H9 (cell line): ENCODE measurements around the gene CEACAM6. TPM values are rescaled to one million over a fixed set of nuclear protein-coding genes. Genes with fewer than 3 reads are reported as not detected.

Experiments
- DNase-seq: peaks from one replicate; pipeline ENCODE4 v3.0.0-alpha.2; 2017
- H2AFZ ChIP-seq: one replicate; pipeline ENCODE4 v1.6.1; 2013; ENCODE audit warnings: mild to moderate bottlenecking, low read length, control low read depth, moderate library complexity
- H2AK5ac ChIP-seq: 2 replicates; pipeline ENCODE4 v1.6.1; 2013; ENCODE audit warnings: low read length, control low read depth, mixed read lengths; ENCODE audit not compliant: insufficient read length
- H2BK120ac ChIP-seq: one replicate; pipeline ENCODE4 v1.6.1; 2013; ENCODE audit warnings: low read depth, mild to moderate bottlenecking, low read length, control low read depth, inconsistent platforms; ENCODE audit not compliant: poor library complexity, severe bottlenecking
- H2BK12ac ChIP-seq: 2 replicates; pipeline ENCODE4 v1.6.1; 2013; ENCODE audit warnings: low read length, control low read depth, mixed read lengths, low read depth; ENCODE audit not compliant: insufficient read length
- H2BK15ac ChIP-seq: 2 replicates; pipeline ENCODE4 v1.6.1; 2013; ENCODE audit warnings: low read depth, low read length, control low read depth
- H2BK20ac ChIP-seq: one replicate; pipeline ENCODE4 v1.6.1; 2013; ENCODE audit warnings: low read depth, mild to moderate bottlenecking, low read length, control low read depth, inconsistent platforms; ENCODE audit not compliant: poor library complexity, severe bottlenecking
- H2BK5ac ChIP-seq: 2 replicates; pipeline ENCODE4 v1.6.1; 2013; ENCODE audit warnings: low read length, control low read depth, mixed read lengths; ENCODE audit not compliant: insufficient read length
- H3K14ac ChIP-seq: 2 replicates; pipeline ENCODE4 v1.6.1; 2013; ENCODE audit warnings: low read length, control low read depth; ENCODE audit not compliant: insufficient read depth
- H3K18ac ChIP-seq: 2 replicates; pipeline ENCODE4 v1.6.1; 2013; ENCODE audit warnings: low read depth, mild to moderate bottlenecking, mixed read lengths, low read length, control low read depth; ENCODE audit not compliant: insufficient read length
- H3K23ac ChIP-seq: 2 replicates; pipeline ENCODE4 v1.6.1; 2013; ENCODE audit warnings: low read length, control low read depth, mixed read lengths, low read depth; ENCODE audit not compliant: insufficient read length
- H3K23me2 ChIP-seq: 2 replicates; pipeline ENCODE4 v1.6.1; 2013; ENCODE audit warnings: low read depth, mild to moderate bottlenecking, mixed read lengths, low read length, control low read depth; ENCODE audit not compliant: insufficient read length, poor library complexity, severe bottlenecking
- H3K27ac ChIP-seq: 2 replicates; pipeline ENCODE4 v1.5.1; 2013; ENCODE audit warnings: low read length, control low read depth, mixed read lengths, low read depth; ENCODE audit not compliant: insufficient read length
- H3K27me3 ChIP-seq: 2 replicates; pipeline ENCODE4 v1.6.1; 2013; ENCODE audit warnings: low read length, control low read depth, inconsistent platforms; ENCODE audit not compliant: insufficient read depth
- H3K4ac ChIP-seq: 2 replicates; pipeline ENCODE4 v1.6.1; 2013; ENCODE audit warnings: low read depth, mild to moderate bottlenecking, control low read depth, inconsistent platforms, low read length, moderate library complexity
- H3K4me1 ChIP-seq: 2 replicates; pipeline ENCODE4 v1.6.1; 2013; ENCODE audit warnings: low read length, control low read depth, inconsistent platforms; ENCODE audit not compliant: insufficient read depth
- H3K4me2 ChIP-seq: 2 replicates; pipeline ENCODE4 v1.6.1; 2013; ENCODE audit warnings: low read length, control low read depth, mixed read lengths; ENCODE audit not compliant: insufficient read length, insufficient read depth
- H3K56ac ChIP-seq: 2 replicates; pipeline ENCODE4 v1.6.1; 2013; ENCODE audit warnings: low read depth, mild to moderate bottlenecking, mixed read lengths, low read length, control low read depth; ENCODE audit not compliant: insufficient read length
- H3K79me1 ChIP-seq: 2 replicates; pipeline ENCODE4 v1.6.1; 2013; ENCODE audit warnings: low read depth, mild to moderate bottlenecking, moderate library complexity, low read length, control low read depth, inconsistent platforms; ENCODE audit not compliant: insufficient read depth, poor library complexity, severe bottlenecking
- H3K79me2 ChIP-seq: 2 replicates; pipeline ENCODE4 v1.6.1; 2013; ENCODE audit warnings: low read length, control low read depth, inconsistent platforms; ENCODE audit not compliant: insufficient read depth
- H3K9ac ChIP-seq: 2 replicates; pipeline ENCODE4 v1.6.1; 2013; ENCODE audit warnings: low read length, control low read depth, mixed read lengths; ENCODE audit not compliant: insufficient read length; ENCODE audit errors: extremely low read depth
- H3K9me3 ChIP-seq: one replicate; pipeline ENCODE4 v1.6.1; 2013; ENCODE audit warnings: low read depth, low read length, inconsistent platforms; ENCODE audit not compliant: control insufficient read depth
- H3T11ph ChIP-seq: one replicate; pipeline ENCODE4 v1.6.1; 2013; ENCODE audit warnings: mild to moderate bottlenecking, low read length, control low read depth, inconsistent platforms
- H4K20me1 ChIP-seq: one replicate; pipeline ENCODE4 v1.6.1; 2013; ENCODE audit not compliant: control insufficient read depth, insufficient read length, insufficient read depth
- H4K5ac ChIP-seq: 2 replicates; pipeline ENCODE4 v1.6.1; 2013; ENCODE audit warnings: low read depth, mild to moderate bottlenecking, mixed read lengths, low read length, control low read depth; ENCODE audit not compliant: insufficient read length
- H4K8ac ChIP-seq: replicated peaks from 2 replicates; pipeline ENCODE4 v1.6.1; 2013; ENCODE audit warnings: low read length, control low read depth, mixed read lengths, low read depth; ENCODE audit not compliant: insufficient read length
- H4K91ac ChIP-seq: 2 replicates; pipeline ENCODE4 v1.6.1; 2013; ENCODE audit warnings: low read depth, mild to moderate bottlenecking, moderate library complexity, mixed read lengths, low read length, control low read depth; ENCODE audit not compliant: insufficient read length
- H3K27ac Mint-ChIP-seq, 3 experiments: 2 replicates in 2 of 3; 3 replicates in 1 of 3; pipeline ENCODE4 v1.8.0; 2020 to 2021; ENCODE audit warnings: mixed read lengths in 3 of 3, mild to moderate bottlenecking in 1 of 3, moderate library complexity in 1 of 3
- H3K27me3 Mint-ChIP-seq: 2 replicates; pipeline ENCODE4 v1.8.0; 2021; ENCODE audit warnings: low read depth, mild to moderate bottlenecking, moderate library complexity, mixed read lengths
- H3K36me3 Mint-ChIP-seq, 3 experiments: 2 replicates in 2 of 3; 3 replicates in 1 of 3; pipeline ENCODE4 v1.8.0; 2020 to 2021; ENCODE audit warnings: low read depth in 3 of 3, mixed read lengths in 3 of 3; ENCODE audit not compliant: insufficient read depth in 1 of 3
- H3K4me1 Mint-ChIP-seq, 2 experiments: 2 replicates each; pipeline ENCODE4 v1.8.0; 2020; ENCODE audit warnings: mixed read lengths in 2 of 2
- H3K4me3 Mint-ChIP-seq, 2 experiments: 2 replicates in 1 of 2; 3 replicates in 1 of 2; pipeline ENCODE4 v1.8.0; 2020 to 2021; ENCODE audit warnings: mild to moderate bottlenecking in 2 of 2, mixed read lengths in 2 of 2, moderate library complexity in 1 of 2
- H3K9me3 Mint-ChIP-seq, 2 experiments: 2 replicates in 1 of 2; 3 replicates in 1 of 2; pipeline ENCODE4 v1.8.0; 2020; ENCODE audit warnings: mild to moderate bottlenecking in 2 of 2, mixed read lengths in 2 of 2, moderate library complexity in 1 of 2
- WGBS: extraction: QIAGEN DNeasy Blood & Tissue Kit; methylation state at CpG from one replicate; pipeline ENCODE4 v1.1.7; 2013; ENCODE audit warnings: missing lambda C conversion rate, low lambda C conversion rate, mixed read lengths; ENCODE audit not compliant: insufficient read length; ENCODE audit errors: extremely low coverage; 5-methylcytosine and 5-hydroxymethylcytosine counted together
- total RNA-seq: library from RNA; stranded (reverse); gene quantifications from 2 replicates; pipeline ENCODE4 v1.2.1, GENCODE V29; 2021
- TF ChIP-seq, protein P1 (sequence below): fragments of 200-600 bp; sonication (generic); conservative IDR thresholded peaks from 3 replicates; pipeline ENCODE4 v1.8.0; 2021; ENCODE audit warnings: antibody characterized with exemption, mild to moderate bottlenecking

The CEACAM6 gene
- total RNA-seq, 1 experiment from 2014 or later = not detected

DNA sequence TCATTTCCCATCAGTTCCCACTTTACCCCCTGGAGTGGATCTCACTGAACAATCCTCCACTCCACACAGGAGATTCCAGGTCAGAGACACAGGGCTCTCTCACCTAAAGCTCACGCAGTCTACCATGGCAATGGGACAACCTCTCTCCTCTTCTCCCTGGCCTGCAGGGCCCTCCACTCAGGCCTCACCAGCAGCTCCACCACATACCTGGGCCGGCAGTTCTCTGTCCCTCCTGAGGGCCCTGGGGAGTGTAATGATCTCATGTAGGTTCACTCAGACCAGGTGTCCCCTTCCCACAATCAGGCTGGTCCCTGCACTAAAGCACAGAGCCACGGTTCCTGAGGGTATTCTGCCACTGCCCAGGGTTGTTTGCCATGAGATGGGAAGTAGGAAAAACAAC lies 56.7 kb downstream of the CEACAM6 start:
- no peak for DNase-seq
- H2BK15ac ChIP-seq = no peak overlapping the region
- TF ChIP-seq, protein P1, sequence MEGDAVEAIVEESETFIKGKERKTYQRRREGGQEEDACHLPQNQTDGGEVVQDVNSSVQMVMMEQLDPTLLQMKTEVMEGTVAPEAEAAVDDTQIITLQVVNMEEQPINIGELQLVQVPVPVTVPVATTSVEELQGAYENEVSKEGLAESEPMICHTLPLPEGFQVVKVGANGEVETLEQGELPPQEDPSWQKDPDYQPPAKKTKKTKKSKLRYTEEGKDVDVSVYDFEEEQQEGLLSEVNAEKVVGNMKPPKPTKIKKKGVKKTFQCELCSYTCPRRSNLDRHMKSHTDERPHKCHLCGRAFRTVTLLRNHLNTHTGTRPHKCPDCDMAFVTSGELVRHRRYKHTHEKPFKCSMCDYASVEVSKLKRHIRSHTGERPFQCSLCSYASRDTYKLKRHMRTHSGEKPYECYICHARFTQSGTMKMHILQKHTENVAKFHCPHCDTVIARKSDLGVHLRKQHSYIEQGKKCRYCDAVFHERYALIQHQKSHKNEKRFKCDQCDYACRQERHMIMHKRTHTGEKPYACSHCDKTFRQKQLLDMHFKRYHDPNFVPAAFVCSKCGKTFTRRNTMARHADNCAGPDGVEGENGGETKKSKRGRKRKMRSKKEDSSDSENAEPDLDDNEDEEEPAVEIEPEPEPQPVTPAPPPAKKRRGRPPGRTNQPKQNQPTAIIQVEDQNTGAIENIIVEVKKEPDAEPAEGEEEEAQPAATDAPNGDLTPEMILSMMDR = no peak
- no peaks in the 10 kb centered on the region for H4K20me1 ChIP-seq
- no peaks in the 10 kb centered on the region for H3K4me1 ChIP-seq
- H3K18ac ChIP-seq = no peak overlapping the region
- no peak overlapping the region for H3K23ac ChIP-seq
- no peak overlapping the region for H2AFZ ChIP-seq
- no peak overlapping the region for H3K56ac ChIP-seq
- Mint-ChIP-seq H3K4me1 (no peaks in the 10 kb centered on the region), H3K27ac (no peak overlapping the region), H3K9me3 (peaks cover 20 to 98% of the 10 kb centered on the region in 2 experiments; a peak in 4 of 5 replicates), H3K27me3 (peaks cover 6% of the 10 kb centered on the region; the same call in 1 of the 2 replicates), H3K36me3 (peaks cover 4 to 32% (median 5%) of the 10 kb centered on the region in 3 experiments; a peak in 4 of 7 replicates), H3K4me3 (no peak overlapping the region)
- no peak overlapping the region for H3K14ac ChIP-seq
- WGBS = no CpG with 5 or more reads among the region's 3 CpGs
- H2BK20ac ChIP-seq = no peak overlapping the region
- H2BK120ac ChIP-seq = no peak overlapping the region
- H3K4ac ChIP-seq = no peak overlapping the region
- no peak overlapping the region for H2BK12ac ChIP-seq
- H4K8ac ChIP-seq = no peak overlapping the region
- H2AK5ac ChIP-seq = no peak overlapping the region
- no peaks in the 10 kb centered on the region for H3K9me3 ChIP-seq
- H3T11ph ChIP-seq = no peak overlapping the region
- H4K5ac ChIP-seq = no peak overlapping the region
- H3K4me2 ChIP-seq = no peak overlapping the region
- H3K9ac ChIP-seq = no peak overlapping the region
- no peaks in the 10 kb centered on the region for H3K79me1 ChIP-seq
- no peak overlapping the region for H3K27ac ChIP-seq
- H3K27me3 ChIP-seq = no peaks in the 10 kb centered on the region; the same call in 1 of the 2 replicates
- no peak overlapping the region for H4K91ac ChIP-seq
- no peak overlapping the region for H2BK5ac ChIP-seq
- H3K79me2 ChIP-seq = no peaks in the 10 kb centered on the region
- no peaks in the 10 kb centered on the region for H3K23me2 ChIP-seq
